Left lung (tissue), 10 donors: ENCODE data around the gene TCAP. TPM values are rescaled to one million over a fixed set of nuclear protein-coding genes. Genes with fewer than 3 reads are reported as not detected.

ENCODE experiments used
- ATAC-seq: fragments of 200-7000 bp; cut with Tn5 transposase; one replicate; pipeline ENCODE4 v1.9.1; 2020; ENCODE audit warnings: moderate library complexity
- DNase-seq, 4 donors: peaks; one replicate each; pipeline ENCODE4 v3.0.0-alpha.2; 2013 to 2020
- H3K27ac ChIP-seq, 2 donors: fragments of 200-600 bp; sonication (generic) in 1 of 2; one replicate each; pipeline versions ENCODE4 v1.5.0 to v1.8.0; 2020 to 2021
- H3K27me3 ChIP-seq, 2 donors: fragments of 200-600 bp; sonication (generic) in 1 of 2; one replicate each; pipeline versions ENCODE4 v1.5.0 to v1.8.0; 2020 to 2021
- H3K36me3 ChIP-seq, 2 donors: fragments of 200-600 bp; sonication (generic) in 1 of 2; one replicate each; pipeline versions ENCODE4 v1.5.0 to v1.8.0; 2020 to 2021
- H3K4me1 ChIP-seq, 2 donors: fragments of 200-600 bp; one replicate each; pipeline ENCODE4 v1.8.0; 2021
- H3K4me3 ChIP-seq, 2 donors: fragments of 200-600 bp; sonication (generic) in 1 of 2; one replicate each; pipeline versions ENCODE4 v1.5.0 to v1.8.0; 2020 to 2021; ENCODE audit warnings: mild to moderate bottlenecking in 1 of 2
- H3K9me3 ChIP-seq, 2 donors: fragments of 200-600 bp; sonication (generic) in 1 of 2; one replicate each; pipeline versions ENCODE4 v1.5.0 to v1.8.0; 2020 to 2021
- CTCF ChIP-seq, 2 donors: fragments of 200-600 bp; sonication (generic) in 1 of 2; IDR thresholded peaks; one replicate each; pipeline versions ENCODE4 v1.5.0 to v1.8.0; 2021; ENCODE audit warnings: antibody characterized with exemption in 2 of 2
- intact Hi-C, 2 donors: fragments of 100-400 bp; cut with DNase I; formaldehyde crosslinking; loops; one replicate each; pipeline versions ENCODE4 v1.11.2 to v1.14.2; 2022
- polyA plus RNA-seq, 6 donors: library from polyadenylated mRNA; unstranded; fragments of 120-200 nt; gene quantifications; one replicate each; pipeline ENCODE4 v1.2.1, GENCODE V29; 2013; ENCODE audit not compliant: insufficient read length in 6 of 6
- total RNA-seq, 2 donors: library from RNA; stranded (reverse); fragmentation: NEBNext Ultra II Directional; extraction: Animal tissue kit (Norgen Biotek cat#: 25700); gene quantifications; one replicate each; pipeline ENCODE4 v1.2.1, GENCODE V29; 2021
- donor health status: DM: no; HTN: yes; CAD: no.
- donor health status: DM: no; HTN: no; CAD: no.

The TCAP gene
- total and polyA plus RNA-seq, 8 donors, result 1.3 to 2.6 (median 1.8) TPM

DNA sequence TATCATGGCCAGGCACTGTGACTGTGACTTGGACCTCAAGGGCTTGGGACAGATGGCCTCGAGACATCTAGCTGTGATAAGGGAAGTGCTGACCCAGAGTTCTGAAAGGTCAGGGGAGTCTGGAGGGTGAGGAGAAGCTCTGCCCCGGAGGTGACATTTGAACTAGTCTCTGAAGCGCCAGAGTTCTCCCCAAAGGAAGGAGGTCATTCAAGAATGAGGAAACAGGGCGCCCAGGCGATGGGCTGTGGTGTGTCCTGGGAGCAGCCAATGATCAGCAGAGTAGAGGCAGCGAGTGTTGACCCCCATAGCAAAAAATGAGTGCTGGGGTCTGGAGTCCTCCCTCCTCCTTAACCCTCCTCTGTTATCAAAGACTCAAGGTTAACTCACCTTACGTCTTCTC lies 23.3 kb upstream of the TCAP start:
- no peaks in the 10 kb centered on the region for H3K9me3 ChIP-seq
- intact Hi-C loops, result no loop called here
- ATAC-seq (no peak), DNase-seq (no peak)
- H3K27me3 ChIP-seq, result no peaks in the 10 kb centered on the region
- no peak overlapping the region for H3K4me3 ChIP-seq
- no peak for TF ChIP-seq CTCF (IDR thresholded peaks at IDR 0.05)
- no peaks in the 10 kb centered on the region for H3K36me3 ChIP-seq
- H3K27ac ChIP-seq, result peak overlapping the region in 1 of 2 donors; percentile 37
- H3K4me1 ChIP-seq, result peaks cover 33 to 80% of the 10 kb centered on the region in 2 donors

- Histone ChIP-seq H3K36me3 (no peaks in the 10 kb centered on the region), H3K27me3 (no peaks in the 10 kb centered on the region), H3K27ac (peak overlapping the region in 1 of 2 donors; percentile 37), H3K4me1 (peaks cover 33 to 80% of the 10 kb centered on the region in 2 donors), H3K4me3 (no peak overlapping the region), H3K9me3 (no peaks in the 10 kb centered on the region)
- intact Hi-C loops, result no loop called here
- ATAC-seq (no peak), DNase-seq (no peak)
- no peak for TF ChIP-seq CTCF (IDR thresholded peaks at IDR 0.05)
These were observed 22.7 kb upstream of the TCAP start for GRCh38 chr17:39642291-39643074.

DNA sequence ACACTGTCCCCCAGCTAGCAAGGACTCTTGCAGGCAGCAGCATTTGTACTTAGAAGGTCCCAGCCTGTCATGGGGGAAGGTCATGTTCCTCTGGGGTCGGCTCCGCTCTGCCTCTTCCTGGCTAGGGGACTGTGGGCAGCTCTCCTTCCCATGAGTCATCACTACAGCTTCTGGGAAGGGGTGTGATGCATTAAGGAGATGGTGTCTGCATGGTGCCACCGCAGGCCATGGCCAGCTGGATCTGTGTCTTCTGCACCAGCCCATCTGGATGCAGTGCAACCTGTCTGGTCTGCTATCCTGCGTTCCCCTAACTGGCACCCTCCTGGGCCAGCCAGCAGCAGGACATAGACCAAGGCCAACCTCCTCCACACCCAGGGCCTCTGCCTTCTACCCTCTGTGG lies 21.9 kb upstream of the TCAP start:
- peak; percentile 12 for ATAC-seq
- TF ChIP-seq CTCF (IDR thresholded peaks at IDR 0.05), result no peak
- Histone ChIP-seq H3K9me3 (no peaks in the 10 kb centered on the region), H3K4me3 (no peak overlapping the region), H3K27me3 (no peaks in the 10 kb centered on the region), H3K36me3 (no peaks in the 10 kb centered on the region), H3K27ac (peak overlapping the region in 1 of 2 donors; percentile 1), H3K4me1 (peaks cover 27 to 76% of the 10 kb centered on the region in 2 donors)
- no peak for DNase-seq
- intact Hi-C loops, result no loop called here

DNA sequence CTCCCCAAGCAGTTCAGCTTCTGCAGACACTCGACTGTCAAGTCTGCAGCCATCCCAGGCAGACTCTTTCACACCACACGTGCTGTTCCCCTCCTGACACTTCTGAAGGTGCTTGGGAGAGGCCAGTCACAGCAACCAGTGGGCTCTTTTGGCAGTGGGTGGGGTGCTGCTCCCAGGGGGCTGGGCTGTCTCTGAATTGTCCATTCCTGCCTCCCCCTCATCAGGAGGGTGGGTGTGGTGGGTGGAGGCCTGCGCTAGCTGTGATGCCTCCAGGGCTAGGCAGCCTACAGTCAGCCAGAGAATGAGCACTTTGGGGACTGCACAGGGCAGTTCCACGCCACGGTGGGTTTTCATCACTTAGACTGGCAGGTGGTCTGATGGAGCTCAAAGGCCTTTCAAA lies 17.9 kb upstream of the TCAP start:
- no peak overlapping the region for H3K4me3 ChIP-seq
- H3K9me3 ChIP-seq, result no peaks in the 10 kb centered on the region
- DNase-seq, result no peak
- ATAC-seq, result no peak
- no peaks in the 10 kb centered on the region for H3K36me3 ChIP-seq
- intact Hi-C loops, result no loop called here
- no peak overlapping the region for H3K27ac ChIP-seq
- no peak for TF ChIP-seq CTCF (IDR thresholded peaks at IDR 0.05)
- peaks cover 8 to 60% of the 10 kb centered on the region in 2 donors for H3K4me1 ChIP-seq
- no peaks in the 10 kb centered on the region for H3K27me3 ChIP-seq

GRCh38 chr17:39648616-39649366 lies 16.4 kb upstream of the TCAP start:
- intact Hi-C loops, result no loop called here
- no peak for ATAC-seq
- Histone ChIP-seq H3K27ac (no peak overlapping the region), H3K27me3 (no peaks in the 10 kb centered on the region), H3K9me3 (no peaks in the 10 kb centered on the region), H3K4me3 (no peak overlapping the region), H3K36me3 (no peaks in the 10 kb centered on the region), H3K4me1 (peaks cover 0 to 58% of the 10 kb centered on the region in 2 donors)
- no peak for DNase-seq
- TF ChIP-seq CTCF (IDR thresholded peaks at IDR 0.05), result no peak
